ENCODE data around the gene APOH. TPM values are rescaled to one million over a fixed set of nuclear protein-coding genes. Genes with fewer than 3 reads are reported as not detected.

APOH gene
- total and polyA plus RNA-seq, 9 of the 15 experiments (the other 6 are each of a cell fraction or from before 2014, with no cell fraction given), result 1.1 TPM; not detected in 8

DNA sequence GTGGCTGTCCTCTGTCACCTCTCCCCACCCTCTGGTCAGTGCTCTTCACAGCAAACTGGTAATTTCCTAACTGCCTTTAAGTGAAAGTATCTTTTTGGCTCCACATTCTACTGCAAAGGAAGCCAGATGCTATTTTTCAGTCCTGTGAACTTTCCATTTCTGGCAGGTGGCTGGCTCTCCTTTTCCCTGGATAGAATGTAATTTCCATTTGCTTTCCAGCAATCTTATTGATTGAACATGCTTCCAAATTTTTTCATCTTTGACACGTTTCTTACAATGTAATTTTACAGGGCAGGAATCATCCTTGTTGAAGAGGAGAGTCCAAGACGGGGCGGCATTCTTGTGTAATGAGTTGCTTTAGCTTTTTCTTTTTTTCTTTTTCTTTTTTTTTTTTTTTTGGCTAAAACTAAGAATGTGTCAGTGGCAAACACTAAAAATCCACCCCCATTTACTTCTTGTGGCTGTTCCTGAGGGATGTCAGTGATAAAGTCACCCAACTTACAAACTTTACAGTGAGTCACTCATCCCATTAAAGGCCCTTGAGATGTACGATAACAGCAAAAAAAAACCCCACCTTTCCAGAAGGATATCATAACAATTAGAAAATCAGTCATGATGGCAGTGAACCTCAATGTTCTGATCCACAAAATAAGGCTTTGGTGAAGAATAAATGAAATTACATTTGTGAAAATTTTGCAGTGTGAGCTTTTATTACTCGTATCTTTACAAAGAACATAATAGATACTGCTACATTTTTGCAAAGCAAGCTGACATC, 43.8 kb upstream of the APOH start (continued):
- TF ChIP-seq, protein P1, sequence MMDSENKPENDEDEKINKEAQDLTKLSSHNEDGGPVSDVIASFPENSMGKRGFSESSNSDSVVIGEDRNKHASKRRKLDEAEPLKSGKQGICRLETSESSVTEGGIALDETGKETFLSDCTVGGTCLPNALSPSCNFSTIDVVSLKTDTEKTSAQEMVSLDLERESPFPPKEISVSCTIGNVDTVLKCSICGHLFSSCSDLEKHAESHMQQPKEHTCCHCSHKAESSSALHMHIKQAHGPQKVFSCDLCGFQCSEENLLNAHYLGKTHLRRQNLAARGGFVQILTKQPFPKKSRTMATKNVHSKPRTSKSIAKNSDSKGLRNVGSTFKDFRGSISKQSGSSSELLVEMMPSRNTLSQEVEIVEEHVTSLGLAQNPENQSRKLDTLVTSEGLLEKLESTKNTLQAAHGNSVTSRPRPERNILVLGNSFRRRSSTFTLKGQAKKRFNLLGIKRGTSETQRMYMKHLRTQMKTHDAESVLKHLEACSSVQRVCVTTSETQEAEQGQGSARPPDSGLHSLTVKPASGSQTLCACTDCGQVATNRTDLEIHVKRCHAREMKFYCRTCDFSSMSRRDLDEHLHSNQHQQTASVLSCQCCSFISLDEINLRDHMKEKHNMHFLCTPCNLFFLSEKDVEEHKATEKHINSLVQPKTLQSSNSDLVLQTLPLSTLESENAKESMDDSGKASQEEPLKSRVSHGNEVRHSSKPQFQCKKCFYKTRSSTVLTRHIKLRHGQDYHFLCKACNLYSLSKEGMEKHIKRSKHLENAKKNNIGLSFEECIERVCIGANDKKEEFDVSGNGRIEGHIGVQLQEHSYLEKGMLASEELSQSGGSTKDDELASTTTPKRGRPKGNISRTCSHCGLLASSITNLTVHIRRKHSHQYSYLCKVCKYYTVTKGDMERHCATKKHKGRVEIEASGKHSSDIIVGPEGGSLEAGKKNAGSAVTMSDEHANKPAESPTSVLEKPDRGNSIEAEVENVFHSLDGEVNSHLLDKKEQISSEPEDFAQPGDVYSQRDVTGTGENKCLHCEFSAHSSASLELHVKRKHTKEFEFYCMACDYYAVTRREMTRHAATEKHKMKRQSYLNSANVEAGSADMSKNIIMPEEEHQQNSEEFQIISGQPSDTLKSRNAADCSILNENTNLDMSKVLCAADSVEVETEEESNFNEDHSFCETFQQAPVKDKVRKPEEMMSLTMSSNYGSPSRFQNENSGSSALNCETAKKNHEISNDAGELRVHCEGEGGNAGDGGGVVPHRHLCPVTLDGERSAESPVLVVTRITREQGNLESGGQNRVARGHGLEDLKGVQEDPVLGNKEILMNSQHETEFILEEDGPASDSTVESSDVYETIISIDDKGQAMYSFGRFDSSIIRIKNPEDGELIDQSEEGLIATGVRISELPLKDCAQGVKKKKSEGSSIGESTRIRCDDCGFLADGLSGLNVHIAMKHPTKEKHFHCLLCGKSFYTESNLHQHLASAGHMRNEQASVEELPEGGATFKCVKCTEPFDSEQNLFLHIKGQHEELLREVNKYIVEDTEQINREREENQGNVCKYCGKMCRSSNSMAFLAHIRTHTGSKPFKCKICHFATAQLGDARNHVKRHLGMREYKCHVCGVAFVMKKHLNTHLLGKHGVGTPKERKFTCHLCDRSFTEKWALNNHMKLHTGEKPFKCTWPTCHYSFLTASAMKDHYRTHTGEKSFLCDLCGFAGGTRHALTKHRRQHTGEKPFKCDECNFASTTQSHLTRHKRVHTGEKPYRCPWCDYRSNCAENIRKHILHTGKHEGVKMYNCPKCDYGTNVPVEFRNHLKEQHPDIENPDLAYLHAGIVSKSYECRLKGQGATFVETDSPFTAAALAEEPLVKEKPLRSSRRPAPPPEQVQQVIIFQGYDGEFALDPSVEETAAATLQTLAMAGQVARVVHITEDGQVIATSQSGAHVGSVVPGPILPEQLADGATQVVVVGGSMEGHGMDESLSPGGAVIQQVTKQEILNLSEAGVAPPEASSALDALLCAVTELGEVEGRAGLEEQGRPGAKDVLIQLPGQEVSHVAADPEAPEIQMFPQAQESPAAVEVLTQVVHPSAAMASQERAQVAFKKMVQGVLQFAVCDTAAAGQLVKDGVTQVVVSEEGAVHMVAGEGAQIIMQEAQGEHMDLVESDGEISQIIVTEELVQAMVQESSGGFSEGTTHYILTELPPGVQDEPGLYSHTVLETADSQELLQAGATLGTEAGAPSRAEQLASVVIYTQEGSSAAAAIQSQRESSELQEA (IDR thresholded peaks at IDR 0.05; ENCODE audit: low read depth), result no peak
- TF ChIP-seq TAF1 (IDR thresholded peaks at IDR 0.05; ENCODE audit: control insufficient read depth, extremely low read depth, insufficient read depth, low read length, severe bottlenecking) (no peak), SOX6 (IDR thresholded peaks at IDR 0.05) (no peak), ZNF41 (CRISPR knock-in tag; conservative IDR thresholded peaks at IDR 0.05) (no peak), PHF20 (IDR thresholded peaks at IDR 0.05; ENCODE audit: partially characterized antibody) (no peak), PPARD (CRISPR knock-in tag; IDR thresholded peaks at IDR 0.05) (no peak), ZNF507 (tag; conservative IDR thresholded peaks at IDR 0.05) (no peak), ZNF586 (CRISPR knock-in tag; conservative IDR thresholded peaks at IDR 0.05) (no peak), ATF7 (IDR thresholded peaks at IDR 0.05) (no peak), ZNF764 (CRISPR knock-in tag; IDR thresholded peaks at IDR 0.05; ENCODE audit: low read depth) (no peak)
- TF ChIP-seq, protein P2, sequence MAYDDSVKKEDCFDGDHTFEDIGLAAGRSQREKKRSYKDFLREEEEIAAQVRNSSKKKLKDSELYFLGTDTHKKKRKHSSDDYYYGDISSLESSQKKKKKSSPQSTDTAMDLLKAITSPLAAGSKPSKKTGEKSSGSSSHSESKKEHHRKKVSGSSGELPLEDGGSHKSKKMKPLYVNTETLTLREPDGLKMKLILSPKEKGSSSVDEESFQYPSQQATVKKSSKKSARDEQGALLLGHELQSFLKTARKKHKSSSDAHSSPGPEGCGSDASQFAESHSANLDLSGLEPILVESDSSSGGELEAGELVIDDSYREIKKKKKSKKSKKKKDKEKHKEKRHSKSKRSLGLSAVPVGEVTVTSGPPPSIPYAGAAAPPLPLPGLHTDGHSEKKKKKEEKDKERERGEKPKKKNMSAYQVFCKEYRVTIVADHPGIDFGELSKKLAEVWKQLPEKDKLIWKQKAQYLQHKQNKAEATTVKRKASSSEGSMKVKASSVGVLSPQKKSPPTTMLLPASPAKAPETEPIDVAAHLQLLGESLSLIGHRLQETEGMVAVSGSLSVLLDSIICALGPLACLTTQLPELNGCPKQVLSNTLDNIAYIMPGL (CRISPR knock-in tag; IDR thresholded peaks at IDR 0.05), result no peak
- TF ChIP-seq, protein P3, sequence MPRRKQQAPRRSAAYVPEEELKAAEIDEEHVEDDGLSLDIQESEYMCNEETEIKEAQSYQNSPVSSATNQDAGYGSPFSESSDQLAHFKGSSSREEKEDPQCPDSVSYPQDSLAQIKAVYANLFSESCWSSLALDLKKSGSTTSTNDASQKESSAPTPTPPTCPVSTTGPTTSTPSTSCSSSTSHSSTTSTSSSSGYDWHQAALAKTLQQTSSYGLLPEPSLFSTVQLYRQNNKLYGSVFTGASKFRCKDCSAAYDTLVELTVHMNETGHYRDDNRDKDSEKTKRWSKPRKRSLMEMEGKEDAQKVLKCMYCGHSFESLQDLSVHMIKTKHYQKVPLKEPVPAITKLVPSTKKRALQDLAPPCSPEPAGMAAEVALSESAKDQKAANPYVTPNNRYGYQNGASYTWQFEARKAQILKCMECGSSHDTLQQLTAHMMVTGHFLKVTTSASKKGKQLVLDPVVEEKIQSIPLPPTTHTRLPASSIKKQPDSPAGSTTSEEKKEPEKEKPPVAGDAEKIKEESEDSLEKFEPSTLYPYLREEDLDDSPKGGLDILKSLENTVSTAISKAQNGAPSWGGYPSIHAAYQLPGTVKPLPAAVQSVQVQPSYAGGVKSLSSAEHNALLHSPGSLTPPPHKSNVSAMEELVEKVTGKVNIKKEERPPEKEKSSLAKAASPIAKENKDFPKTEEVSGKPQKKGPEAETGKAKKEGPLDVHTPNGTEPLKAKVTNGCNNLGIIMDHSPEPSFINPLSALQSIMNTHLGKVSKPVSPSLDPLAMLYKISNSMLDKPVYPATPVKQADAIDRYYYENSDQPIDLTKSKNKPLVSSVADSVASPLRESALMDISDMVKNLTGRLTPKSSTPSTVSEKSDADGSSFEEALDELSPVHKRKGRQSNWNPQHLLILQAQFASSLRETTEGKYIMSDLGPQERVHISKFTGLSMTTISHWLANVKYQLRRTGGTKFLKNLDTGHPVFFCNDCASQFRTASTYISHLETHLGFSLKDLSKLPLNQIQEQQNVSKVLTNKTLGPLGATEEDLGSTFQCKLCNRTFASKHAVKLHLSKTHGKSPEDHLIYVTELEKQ (CRISPR knock-in tag; IDR thresholded peaks at IDR 0.05), result no peak

Measured in K562 (cell line).